ENCODE results near the gene WEE2. TPM values are rescaled to one million over a fixed set of nuclear protein-coding genes. Genes with fewer than 3 reads are reported as not detected.

WEE2 gene
- total RNA-seq, 1 donor from 2014 or later, result not detected

Other genes starting within 250 kb of the WEE2 start
- gene AGK, start 156.9 kb upstream of the WEE2 start, total RNA-seq, result 20.7 TPM
- 23.0 TPM for gene DENND11, start 6.2 kb upstream of the WEE2 start, total RNA-seq
- gene SSBP1, start 30.0 kb downstream of the WEE2 start, total RNA-seq, result 67.9 TPM
- gene TAS2R3, start 55.7 kb downstream of the WEE2 start, total RNA-seq, result 1.5 TPM
- gene TAS2R4, start 68.3 kb downstream of the WEE2 start, total RNA-seq, result 1.0 TPM
- gene TAS2R5, start 81.9 kb downstream of the WEE2 start, total RNA-seq, result 1.2 TPM
- gene PRSS37, start 133.1 kb downstream of the WEE2 start, total RNA-seq, result not detected
- not detected for gene OR9A4, start 208.0 kb downstream of the WEE2 start, total RNA-seq
- gene CLEC5A, start 238.6 kb downstream of the WEE2 start, total RNA-seq, result 11.6 TPM